RWPE1 (cell line): ENCODE measurements around the gene MUC16.
A peak's percentile ranks its signal among the peaks of the same experiment; 100 is the strongest.
"Not testable (repeated sequence)": the region's sequence is repeated elsewhere in the genome, so short reads cannot be mapped to it uniquely, and the experiment has no call there.

Experiments
- CTCF ChIA-PET: fragments of 350-600 bp; sonication (Branson Sonifier 250); formaldehyde crosslinking; extraction: SDS; loops from one replicate; lab custom pipeline; 2021; lab: Yijun Ruan, JAX
- POLR2A ChIA-PET: fragments of 400-600 bp; formaldehyde crosslinking; extraction: SDS; loops from one replicate; lab custom pipeline; 2020; ENCODE audit warnings: antibody characterized with exemption; ENCODE audit not compliant: low non-redundant PET; lab: Yijun Ruan, JAX
- DNase-seq: peaks from one replicate; pipeline ENCODE4 v3.0.0; 2012; ENCODE audit warnings: low spot score
- H3K27ac ChIP-seq: fragments of 450-650 bp; 2 replicates; pipeline ENCODE4 v1.5.1; 2017
- TF ChIP-seq, protein P1 (sequence below): fragments of 450-650 bp; conservative IDR thresholded peaks from 2 replicates; pipeline ENCODE4 v1.5.1; 2017; ENCODE audit warnings: low read depth, mild to moderate bottlenecking

Gene MUC16

DNA sequence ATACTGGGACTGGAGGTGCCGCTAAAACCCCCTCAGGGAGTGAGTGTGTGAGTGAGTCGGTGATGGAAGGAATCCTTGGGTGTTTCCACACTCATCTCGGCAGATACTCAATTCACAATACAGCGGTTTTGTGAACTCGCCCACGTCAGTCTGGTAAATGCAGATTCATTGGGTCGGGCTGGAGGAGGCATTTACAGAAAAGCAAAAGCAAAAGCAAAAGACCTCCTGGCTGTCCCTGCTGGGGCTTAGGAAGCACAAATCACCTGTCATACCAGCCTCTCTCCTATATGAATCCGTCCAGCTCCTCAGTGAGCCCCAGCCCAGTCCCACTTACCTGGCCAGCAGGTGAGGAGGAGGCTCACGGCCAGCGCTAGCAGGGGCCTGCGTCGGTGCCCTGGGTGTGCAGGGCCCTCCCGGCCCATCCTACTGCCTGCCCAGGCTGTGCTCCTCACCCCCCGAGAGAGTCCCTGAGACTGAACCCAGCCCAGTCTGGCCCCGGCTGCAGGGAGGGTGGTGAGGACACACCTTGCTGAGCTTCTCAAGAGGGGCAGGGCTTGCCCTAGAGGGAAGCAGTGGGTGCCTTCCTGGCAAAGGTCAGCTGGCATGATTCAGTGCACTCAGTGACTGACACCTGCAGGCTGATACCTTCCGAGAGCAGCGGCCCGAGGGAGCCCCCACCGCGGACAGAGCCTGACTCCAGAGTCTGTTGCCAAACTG lies at the start of gene MUC16:
Gene MUC16 (minus strand): TSS at position 475 of the 717 bp plus-strand sequence.
- ChIA-PET POLR2A (no interaction called here), CTCF (interaction anchor here (0.6 to 1.1 kb wide), 2 partner anchors 41 to 42 kb away, joined by 3 read pairs; no protein-coding TSS in a partner anchor)

DNA sequence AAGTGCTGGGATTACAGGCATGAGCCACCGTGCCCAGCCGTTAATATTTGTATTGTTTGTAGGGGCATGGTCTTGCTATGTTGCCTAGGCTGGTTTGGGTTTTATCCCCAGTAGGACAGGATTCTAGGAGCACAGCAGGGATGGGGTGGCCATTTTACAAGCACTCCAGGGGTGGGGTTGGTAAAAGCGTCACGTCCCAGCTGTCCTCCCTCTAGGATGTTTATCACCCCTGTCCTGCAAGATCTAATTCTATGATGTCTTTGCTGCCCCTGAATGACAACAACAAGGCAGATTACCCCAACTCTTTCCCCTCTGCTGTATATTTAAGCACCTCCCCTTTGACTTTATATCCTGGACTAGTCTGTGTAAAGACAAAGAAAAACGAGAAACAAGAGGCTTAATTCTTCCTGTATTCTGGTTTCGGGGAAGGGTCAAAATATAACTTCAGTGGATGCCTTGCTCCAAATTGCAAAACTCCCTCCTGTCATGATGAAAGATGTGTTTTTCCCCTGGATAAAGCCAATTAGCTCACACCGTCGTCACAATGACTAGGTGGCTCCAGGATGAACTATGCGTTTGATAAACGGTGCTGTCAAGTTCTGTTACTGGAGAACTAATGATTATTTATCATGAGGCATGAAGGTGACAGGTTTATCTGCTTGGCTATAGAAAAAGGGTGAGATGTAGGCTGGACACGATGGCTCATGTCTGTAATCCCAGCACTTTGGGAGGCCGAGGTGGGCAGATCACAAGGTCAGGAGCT lies 48.9 kb upstream of the MUC16 start:
- H3K27ac ChIP-seq = no peak overlapping the region
- DNase-seq = no peak
- ChIA-PET CTCF (no interaction called here), POLR2A (no interaction called here)
- TF ChIP-seq, protein P1, sequence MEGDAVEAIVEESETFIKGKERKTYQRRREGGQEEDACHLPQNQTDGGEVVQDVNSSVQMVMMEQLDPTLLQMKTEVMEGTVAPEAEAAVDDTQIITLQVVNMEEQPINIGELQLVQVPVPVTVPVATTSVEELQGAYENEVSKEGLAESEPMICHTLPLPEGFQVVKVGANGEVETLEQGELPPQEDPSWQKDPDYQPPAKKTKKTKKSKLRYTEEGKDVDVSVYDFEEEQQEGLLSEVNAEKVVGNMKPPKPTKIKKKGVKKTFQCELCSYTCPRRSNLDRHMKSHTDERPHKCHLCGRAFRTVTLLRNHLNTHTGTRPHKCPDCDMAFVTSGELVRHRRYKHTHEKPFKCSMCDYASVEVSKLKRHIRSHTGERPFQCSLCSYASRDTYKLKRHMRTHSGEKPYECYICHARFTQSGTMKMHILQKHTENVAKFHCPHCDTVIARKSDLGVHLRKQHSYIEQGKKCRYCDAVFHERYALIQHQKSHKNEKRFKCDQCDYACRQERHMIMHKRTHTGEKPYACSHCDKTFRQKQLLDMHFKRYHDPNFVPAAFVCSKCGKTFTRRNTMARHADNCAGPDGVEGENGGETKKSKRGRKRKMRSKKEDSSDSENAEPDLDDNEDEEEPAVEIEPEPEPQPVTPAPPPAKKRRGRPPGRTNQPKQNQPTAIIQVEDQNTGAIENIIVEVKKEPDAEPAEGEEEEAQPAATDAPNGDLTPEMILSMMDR = no peak

More for the DNA sequence above, at the start of gene MUC16:
- DNase-seq = peak; percentile 17
- no peak within 1 kb of the TSS for H3K27ac ChIP-seq
- TF ChIP-seq, protein P1 = no peak

DNA sequence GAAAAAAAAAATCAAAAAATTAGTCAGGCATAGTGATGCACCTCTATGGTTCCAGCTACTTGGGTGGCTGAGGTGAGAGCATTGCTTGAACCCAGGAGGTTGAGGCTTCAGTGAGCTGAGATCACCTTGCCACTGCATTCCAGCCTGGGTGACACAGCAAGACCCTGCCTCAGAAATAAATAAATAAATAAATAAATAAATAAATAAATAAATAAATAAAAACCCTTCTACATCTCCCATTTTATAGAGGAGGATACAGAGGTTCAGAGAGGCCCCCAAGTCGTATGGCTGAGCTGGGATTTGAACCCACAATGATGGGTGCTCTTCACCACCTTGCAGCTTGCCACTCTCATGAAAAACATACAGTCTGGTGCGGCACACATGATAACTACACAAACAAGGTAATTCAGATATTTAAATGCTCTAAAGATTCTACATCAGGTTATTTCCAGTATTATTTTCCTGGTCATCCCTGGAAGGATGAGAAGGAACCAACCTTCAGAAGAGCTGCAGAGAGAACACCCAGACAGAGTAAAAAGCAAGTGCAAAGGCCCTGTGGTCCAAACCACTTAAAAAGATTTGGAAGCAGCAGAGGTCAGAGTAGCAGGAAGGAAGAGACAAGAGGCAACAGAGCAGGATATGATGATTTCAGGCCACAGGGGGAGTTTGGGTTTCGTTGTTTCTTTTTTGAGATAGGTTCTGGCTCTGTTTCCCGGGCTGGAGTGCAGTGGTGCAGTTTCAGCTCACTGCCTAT lies 47.5 kb upstream of the MUC16 start:
- ChIA-PET POLR2A (no interaction called here), CTCF (interaction anchor here (0.6 kb wide), 1 partner anchor 453 kb away, joined by 6 read pairs; no protein-coding TSS in a partner anchor)
- H3K27ac ChIP-seq = no peak overlapping the region
- TF ChIP-seq, protein P1 = no peak
- DNase-seq = no peak

DNA sequence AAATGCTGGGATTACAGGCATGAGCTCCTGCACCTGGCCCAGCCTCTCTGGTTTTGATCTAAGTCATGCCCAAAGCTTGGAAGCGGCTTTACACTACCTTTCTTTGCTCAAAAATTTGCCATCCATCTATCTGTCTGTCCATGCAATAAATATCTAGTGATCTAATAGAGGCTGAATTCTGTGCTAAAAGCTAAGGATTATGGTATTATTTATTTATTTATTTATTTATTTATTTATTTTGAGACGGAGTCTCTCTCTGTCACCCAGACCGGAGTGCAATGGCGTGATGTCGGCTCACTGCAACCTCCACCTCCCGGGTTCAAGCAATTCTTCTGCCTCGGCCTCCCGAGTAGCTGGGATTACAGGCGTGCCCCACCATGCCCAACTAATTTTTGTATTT lies 45.9 kb upstream of the MUC16 start:
- CTCF ChIA-PET = interaction anchor here (0.6 kb wide), 1 partner anchor 12 kb away, joined by 3 read pairs; no protein-coding TSS in a partner anchor
- peak overlapping the region; percentile 68 for H3K27ac ChIP-seq
- POLR2A ChIA-PET, DNase-seq: not testable (repeated sequence)

DNA sequence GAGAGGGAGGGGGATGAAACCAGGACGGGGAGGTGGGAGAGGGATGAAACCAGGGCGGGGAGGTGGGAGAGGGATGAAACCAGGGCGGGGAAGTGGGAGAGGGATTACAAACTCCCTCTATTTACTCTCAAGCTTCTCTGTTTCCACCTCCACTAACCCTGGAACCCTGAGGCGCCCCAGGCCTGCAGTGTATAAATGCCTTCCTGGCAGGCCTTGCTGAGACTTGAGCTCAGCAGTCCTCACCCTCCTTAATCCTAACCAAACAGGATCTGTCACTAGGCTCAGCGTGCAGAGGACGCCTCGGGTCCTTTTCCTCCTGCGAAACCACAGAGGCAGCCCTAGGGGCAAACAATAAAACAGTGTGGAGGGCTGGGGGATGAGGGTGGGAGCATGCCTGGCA lies 44.6 kb upstream of the MUC16 start:
- TF ChIP-seq, protein P1 = no peak
- ChIA-PET POLR2A (no interaction called here), CTCF (interaction anchor here (0.6 kb wide), 3 partner anchors 31 to 650 kb away, joined by 3 read pairs; no protein-coding TSS in a partner anchor)
- peak overlapping the region; percentile 68 for H3K27ac ChIP-seq
- peak; percentile 44 for DNase-seq

DNA sequence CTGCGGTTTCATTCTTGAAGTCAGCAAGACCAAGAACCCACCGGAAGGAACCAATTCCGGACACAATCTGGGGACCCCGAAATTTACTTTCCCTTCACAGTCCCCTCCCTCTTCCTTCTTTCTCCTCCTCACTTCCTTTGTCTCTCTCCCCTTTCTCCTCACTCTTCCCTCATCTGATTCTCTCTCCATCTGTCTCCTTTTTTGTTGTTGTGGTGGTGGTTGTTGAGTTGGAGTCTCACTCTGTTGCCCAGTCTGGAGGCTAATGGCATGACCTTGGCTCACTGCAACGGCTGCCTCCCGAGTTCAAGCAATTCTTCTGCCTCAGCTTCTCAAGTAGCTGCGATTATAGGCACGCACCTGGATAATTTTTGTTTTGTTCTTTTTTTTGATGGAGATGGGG lies 44.0 kb upstream of the MUC16 start:
- peak overlapping the region; percentile 68 for H3K27ac ChIP-seq
- TF ChIP-seq, protein P1 = no peak
- ChIA-PET POLR2A (no interaction called here), CTCF (interaction anchor here (0.6 kb wide), 2 partner anchors 31 to 66 kb away, joined by 3 read pairs; no protein-coding TSS in a partner anchor)
- DNase-seq = no peak

DNA sequence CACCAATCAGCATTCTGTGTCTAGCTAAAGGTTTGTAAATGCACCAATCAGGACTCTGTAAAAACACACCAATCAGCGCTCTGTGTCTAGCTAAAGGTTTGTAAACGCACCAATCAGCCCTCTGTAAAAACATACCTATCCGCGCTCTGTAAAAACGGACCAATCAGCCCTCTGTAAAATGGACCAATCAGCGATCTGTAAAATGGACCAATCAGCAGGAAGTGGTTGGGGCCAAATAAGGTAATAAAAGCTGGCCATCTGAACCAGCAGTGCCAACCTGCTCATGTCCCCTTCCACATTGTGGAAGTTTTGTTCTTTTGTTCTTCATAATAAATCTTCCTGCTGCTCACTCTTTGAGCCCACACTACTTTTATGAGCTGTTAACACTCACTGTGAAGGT lies 43.5 kb upstream of the MUC16 start:
- POLR2A ChIA-PET, DNase-seq, H3K27ac ChIP-seq: not testable (repeated sequence)
- CTCF ChIA-PET = interaction anchor here (0.6 kb wide), 2 partner anchors 1368 to 1593 kb away, joined by 3 to 4 read pairs; no protein-coding TSS in a partner anchor
